Measurements from ENCODE around the gene GCFC2.

Gene GCFC2

GRCh38 chr2:75627902-75628504 is 82.7 kb downstream of the GCFC2 start:
- TF ChIP-seq CTCF (conservative IDR thresholded peaks at IDR 0.05), result peak; percentile 92
- H3K27ac ChIP-seq, result no peak overlapping the region

DNA sequence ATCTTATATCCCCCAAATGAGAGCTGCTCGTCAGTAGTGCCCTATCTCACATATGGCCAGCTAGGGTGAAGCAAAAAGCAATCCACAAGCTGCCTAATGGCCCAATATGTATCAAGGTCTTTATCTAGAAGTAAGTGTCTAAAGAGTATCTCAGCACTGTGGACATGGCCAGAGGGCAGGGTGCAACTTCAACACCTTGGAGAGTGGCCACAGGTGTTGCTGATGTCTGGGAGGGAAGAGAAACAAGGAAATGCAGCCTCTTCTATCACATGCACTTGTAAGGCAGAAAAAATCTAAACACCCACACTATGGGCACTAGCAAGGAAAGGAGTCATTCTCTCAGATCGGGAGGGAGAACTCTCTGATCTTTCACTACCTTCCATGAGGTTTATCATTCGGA is 87.8 kb downstream of the GCFC2 start:
- TF ChIP-seq CTCF (conservative IDR thresholded peaks at IDR 0.05), result no peak
- no peak overlapping the region for H3K27ac ChIP-seq

DNA sequence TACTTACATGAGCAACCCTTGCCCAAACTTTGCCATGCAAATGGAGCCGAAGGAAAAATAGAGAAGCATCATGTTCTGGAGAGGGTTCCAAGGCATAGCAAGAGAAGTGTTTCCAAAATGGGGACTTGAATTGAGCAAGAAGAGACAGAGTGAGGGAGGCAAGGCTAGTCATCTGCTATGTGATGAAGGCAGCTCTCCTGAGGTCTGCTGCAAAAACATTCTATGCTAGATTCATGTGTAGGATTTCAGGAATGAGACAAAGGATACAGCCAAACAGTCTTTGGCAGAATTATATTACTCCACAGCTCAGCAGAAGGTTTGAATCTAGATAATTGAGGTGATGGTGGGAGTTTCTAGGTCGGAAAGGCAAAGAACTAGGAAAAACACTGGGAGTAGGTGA is 88.2 kb downstream of the GCFC2 start:
- H3K27ac ChIP-seq, result no peak overlapping the region
- TF ChIP-seq CTCF (conservative IDR thresholded peaks at IDR 0.05), result no peak

DNA sequence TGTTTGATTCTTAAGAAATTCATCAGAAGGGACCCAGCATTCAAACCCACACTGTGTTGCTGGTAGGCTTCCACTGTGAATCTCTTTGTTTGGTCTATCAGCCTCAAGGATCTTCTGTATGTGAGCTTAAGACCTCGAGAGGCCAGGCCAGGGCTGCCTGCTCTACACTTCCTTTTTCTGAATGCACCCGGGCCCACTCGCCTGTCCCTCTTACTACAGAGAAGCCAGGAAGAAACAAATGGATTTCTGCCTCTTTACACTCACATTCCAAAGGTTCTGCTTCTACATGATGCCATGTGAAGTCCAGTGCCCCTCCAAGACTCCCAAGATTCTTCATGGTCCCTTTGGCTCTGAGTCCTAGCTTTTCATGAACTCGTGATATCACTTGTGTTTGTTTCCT is 89.5 kb downstream of the GCFC2 start:
- no peak overlapping the region for H3K27ac ChIP-seq
- TF ChIP-seq CTCF (conservative IDR thresholded peaks at IDR 0.05), result no peak

DNA sequence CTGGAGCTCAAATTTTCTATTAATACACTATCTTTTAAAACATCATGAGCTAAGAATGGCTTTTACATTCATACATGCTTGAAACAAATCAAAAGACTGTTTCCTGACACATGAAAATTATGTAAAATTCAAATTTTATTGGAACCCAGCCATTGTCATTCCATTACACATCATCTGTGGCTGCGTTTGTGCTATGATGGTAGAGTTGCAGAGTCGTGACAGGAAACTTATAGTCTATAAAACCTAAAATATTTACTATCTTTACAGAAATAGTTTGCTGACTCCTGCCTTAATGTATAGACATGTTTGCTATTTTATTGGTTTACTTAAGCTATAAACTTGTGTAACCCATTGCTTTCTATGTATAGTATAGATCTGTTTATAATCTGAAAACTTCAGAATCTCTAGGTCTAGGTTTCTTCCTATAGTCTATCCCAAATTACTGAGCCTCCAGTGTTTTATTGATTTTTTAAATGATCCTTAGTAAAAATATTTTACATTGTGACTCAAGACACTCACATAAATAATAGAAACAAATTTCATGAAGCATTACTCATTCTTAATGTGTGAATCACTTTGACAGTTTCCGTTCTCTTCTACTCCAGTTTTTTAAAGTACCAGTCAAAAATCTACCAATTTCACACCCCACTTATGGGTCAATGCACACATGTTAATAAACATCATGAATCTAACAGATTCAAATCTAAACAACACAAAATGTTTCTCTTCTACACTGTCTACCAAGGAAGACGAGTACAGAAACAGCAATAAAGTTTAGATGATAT is 90.6 kb downstream of the GCFC2 start:
- TF ChIP-seq CTCF (conservative IDR thresholded peaks at IDR 0.05), result no peak
- no peak overlapping the region for H3K27ac ChIP-seq

GRCh38 chr2:75616933-75617332 is 93.8 kb downstream of the GCFC2 start:
- TF ChIP-seq CTCF (conservative IDR thresholded peaks at IDR 0.05), result no peak
- H3K27ac ChIP-seq, result no peak overlapping the region

- no peak overlapping the region for H3K27ac ChIP-seq
- TF ChIP-seq CTCF (conservative IDR thresholded peaks at IDR 0.05), result no peak
These were observed 94.3 kb downstream of the GCFC2 start for GRCh38 chr2:75616406-75616805.
